HG02885 (cell line): Measurements from ENCODE around the gene OSBPL3.

ENCODE experiments used
- ATAC-seq: cut with Tn5 transposase; IDR thresholded peaks from one replicate; pipeline ENCODE4 v1.9.1; 2021; ENCODE audit warnings: mild to moderate bottlenecking; ENCODE audit not compliant: unreplicated experiment, poor library complexity

Gene OSBPL3

DNA sequence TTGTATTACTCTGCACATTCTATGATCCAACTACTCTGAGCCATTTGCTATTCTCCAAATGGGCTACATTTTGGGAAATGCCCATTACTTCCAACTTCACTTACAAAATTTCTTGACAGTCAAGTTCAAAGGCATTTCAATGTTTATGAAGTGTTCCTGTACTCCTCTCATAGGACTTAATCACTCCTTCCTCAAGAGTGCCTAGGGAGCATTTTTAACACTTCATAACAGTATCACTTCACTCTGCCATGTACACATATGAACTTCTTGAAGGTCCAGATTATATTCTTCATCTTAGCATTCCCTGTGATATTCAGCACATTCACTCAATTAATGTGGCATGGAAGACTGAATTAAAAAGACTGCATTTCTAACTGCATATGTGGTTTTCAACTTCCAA is 21.6 kb downstream of the OSBPL3 start:
- ATAC-seq, result no peak

DNA sequence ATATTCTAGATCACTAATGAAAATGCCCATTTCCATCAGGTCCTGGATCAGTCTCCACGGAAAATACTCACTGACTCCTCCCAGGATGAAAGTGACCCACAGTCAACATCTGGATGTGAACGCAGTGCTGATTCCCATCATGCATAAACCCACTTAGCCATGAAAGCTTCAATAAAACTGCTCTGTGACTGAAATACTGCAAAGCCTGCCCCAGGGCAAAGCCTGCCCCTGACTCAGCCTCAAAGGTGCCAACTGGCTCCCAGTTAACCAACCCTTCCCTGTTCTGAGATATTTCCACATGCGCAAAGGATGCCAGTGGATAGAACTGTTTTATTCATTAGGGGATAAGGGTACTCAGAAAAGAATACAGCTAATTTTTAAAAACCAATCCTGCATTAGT is 24.0 kb downstream of the OSBPL3 start:
- no peak for ATAC-seq

DNA sequence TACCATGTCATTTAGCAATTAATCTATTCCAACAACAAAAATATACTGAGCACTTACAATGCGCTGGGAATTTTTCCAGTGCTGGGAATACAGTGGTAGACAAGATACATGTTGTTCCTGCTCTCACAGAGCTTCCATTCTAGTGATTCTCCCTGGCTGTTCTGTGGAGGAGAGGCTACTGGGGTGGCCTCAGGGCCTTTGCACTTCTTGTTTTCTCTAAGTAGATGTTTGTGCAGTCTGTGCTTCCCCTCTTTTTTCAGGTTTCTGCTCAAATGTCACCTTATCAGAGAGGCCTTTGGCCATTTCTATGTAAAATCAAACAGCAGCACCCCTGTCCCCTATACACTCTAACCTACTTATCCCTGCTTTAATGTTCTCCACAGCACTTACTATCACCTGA is 24.7 kb downstream of the OSBPL3 start:
- ATAC-seq, result no peak

DNA sequence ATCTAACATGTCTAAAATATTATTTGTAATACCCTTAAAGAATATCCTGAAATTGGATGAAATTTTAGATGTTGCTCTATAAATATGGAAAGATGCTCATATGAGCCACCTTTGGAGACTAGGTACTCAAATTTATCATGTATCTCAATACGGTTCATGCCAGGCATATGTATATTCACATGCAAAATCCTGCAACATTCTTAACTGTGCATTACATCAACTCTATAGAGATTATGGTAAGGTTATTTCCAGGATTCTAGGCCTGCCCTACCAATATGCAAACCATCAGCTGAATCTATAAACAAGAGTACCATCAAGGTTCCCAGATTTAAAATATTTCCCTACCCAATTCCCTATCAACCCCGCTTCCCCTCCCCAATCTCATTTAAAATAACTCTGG is 27.5 kb downstream of the OSBPL3 start:
- no peak for ATAC-seq

DNA sequence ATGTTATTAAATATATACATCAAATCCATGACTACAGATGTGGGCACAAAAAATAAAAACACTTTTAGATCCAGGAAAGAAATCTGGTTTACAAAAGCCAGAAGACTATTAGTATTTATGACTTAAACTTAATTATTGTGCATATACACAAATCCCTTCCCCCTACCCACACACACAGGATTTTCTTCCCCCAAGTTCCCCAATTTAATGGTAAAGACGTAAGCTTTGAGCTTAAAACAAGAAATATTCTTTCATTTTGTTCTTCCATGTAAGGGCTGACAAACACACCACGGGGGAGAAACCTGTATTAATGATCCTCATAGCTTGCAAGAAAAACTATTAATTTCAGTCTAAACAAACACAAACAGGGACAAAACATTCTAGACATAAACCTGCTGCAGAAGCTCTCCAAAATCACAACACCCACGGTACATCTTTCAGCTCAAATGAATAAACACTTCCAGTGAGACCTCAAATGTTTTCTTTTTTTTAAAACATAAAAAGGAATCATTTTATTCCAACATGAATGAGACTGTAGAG is 28.5 kb downstream of the OSBPL3 start:
- no peak for ATAC-seq

DNA sequence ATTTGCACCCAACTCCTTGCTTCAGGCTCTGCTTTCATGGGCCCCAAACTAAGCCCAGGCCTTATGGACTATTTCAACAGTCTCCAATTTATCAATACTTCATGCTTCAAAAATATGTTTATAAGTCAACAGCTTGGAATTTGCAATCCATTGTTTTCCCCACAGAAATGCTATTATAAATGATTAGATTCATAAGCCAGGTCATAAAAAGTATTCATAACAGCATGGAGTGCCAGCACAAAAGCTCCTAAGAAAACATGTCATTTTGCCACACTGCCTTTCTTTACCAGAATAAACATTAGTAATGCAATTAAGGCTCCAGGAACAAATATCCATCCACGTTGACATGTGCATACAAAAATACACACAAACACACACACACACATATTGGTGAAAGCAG is 30.1 kb downstream of the OSBPL3 start:
- ATAC-seq, result no peak

DNA sequence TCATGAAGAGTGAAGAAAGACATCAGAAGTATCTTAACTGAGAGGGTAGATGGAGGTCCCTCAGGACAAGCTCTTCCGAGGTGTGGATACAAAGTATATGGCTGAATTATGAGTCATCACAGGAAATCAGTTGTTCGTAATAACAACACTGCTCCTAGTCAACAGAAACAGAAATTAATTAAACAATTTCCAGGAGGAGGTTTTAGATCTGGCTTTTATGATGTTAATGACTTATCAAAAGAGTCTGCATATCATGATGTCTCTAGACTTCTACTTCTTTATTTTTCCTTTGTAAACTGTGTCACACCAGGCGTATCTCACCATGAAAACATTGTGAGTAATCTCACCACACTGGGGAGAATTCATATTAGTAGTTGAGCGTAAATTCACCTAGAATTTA is 31.2 kb downstream of the OSBPL3 start:
- ATAC-seq, result no peak

DNA sequence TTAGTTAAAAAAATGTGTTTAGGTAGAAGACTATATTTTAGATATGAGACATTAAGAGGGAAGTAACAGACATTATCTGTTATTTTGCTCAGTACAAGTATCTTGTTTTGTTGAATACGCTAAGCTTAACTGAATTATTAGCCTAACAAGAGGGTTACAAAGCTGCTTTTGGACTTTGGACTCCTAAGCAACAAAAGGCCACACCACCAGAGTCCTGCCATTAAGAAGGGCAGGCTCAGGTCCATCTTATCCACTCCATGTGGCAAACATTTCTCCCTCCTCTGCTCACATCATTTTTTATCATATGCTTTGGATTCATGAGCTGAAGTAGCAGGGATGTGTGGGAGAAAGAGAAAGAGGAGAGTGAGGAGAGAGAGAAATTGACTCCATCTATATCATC is 33.5 kb downstream of the OSBPL3 start:
- ATAC-seq, result no peak

DNA sequence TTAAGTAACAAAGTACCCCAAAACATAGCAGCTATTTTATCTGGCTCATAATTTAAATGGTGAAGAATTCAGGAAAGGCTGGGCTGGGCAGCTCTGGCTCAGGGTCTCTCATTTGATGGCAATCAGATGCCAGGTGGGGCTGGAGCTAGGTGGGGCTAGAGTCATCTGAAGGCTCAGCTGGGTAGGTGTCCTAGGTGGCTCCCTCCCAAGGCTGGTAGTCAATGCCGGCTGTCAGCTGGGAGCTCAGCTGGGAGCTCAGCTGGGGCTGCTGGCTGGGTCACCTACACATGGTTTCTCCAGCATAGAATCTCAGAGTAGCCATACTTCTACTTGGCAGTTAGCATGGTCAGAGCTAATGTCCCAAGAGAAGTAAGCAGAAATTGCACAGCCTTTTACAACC is 34.1 kb downstream of the OSBPL3 start:
- ATAC-seq, result no peak

DNA sequence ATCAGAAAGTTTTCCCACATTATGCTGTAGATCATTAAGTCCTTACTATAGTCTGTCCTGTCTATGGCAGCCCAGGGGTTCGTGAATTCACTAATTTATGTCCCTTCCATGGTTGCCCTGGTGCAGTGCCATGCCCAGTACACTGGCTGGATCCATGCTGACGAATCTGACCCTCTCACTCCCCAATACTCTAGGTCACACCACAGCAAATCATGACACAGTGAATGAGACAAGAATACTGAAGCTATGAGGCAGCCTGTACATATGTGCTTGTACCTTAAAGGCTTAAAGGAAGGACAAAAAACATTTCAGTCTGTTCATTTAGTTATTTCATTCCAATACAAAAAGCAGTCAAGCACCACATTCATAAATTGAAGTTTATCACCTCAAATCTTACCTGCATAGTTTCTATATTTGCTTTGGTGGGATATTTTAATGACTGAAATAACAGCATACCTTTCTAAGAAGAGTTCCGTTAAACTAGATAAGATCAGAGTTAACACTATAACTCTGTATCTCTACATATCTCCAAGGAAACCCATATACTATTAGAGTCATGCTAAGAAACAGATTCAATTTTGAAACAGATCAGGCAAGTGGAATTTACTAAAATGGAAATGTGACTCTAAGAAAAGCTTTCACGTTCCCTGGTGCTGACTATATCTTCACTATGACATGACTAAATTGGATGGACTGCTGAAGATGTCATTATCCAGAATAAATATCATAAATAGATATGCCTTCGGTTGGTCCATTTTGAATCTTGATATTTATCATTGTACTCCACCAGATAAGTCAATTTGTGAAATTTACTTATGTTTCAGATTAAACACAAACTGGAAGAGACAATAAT is 36.7 kb downstream of the OSBPL3 start:
- ATAC-seq, result no peak

DNA sequence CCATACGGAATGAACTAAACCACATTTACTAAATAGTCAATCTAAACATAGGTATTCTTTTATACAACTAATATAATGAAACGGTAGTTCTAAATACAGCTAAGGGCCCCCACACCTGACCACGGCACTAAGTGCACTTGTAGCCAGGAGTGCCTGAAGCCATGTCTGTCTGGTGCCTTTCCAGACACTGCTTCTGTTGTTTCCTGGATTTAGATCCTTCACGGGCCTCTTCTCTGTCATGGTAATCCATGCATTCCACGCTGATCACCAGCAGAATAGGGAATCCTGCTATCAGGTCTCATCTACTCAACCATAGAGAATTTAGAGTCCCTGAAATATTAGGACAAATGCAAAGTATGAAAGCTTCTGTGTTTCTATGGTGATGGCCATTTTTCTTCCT is 37.8 kb downstream of the OSBPL3 start:
- ATAC-seq, result no peak

DNA sequence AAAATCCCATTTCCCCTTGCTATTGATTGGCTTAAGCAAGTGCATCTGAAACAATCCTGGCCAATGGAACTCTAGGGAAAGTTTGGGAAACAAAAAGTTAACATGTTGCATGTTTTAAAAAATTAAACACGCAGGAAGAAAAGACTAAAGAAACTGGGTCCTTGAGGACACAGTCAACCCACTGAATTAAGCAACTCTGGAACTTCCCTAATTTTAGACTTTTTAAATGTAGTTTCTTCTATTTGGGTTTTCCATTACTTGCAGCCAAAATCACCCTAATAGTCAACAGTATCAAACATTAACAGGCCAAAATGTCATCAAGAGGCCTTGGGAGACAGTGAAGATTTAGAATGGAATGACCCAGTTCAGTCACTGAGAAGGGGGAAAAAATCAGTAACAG is 40.6 kb downstream of the OSBPL3 start:
- ATAC-seq, result no peak

DNA sequence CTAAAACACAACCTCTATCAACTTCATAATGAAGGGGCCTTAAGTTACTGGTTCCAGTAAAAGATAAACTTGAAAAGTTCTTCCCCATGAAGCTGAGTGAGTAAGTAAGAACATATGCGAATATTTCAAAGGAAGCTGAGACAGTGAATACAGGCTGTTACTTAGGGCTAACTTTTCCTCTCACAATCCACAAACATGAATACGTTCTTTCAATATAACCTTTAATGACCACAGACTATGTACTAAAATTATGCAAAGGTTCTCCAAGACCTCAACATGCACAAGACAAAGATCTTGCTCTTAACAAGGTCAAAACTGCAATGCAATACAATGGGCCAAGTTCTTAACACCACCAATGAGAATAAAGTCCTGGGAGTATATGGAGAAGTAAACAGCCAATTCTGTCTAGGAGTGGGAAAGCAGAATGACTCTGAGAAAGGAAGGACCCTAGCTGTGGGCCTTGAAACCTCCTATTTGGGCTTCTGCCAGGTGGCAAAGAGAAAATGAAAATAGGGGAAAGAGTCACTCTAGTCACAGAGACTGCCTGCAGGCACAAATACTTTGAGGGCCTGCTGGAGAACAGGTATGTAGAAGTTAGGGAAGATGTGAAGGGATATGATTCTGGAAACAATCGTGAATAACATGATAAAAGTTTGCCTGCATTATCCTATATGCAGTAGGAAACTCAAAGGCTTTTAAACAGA is 43.7 kb downstream of the OSBPL3 start:
- peak; percentile 50 for ATAC-seq

DNA sequence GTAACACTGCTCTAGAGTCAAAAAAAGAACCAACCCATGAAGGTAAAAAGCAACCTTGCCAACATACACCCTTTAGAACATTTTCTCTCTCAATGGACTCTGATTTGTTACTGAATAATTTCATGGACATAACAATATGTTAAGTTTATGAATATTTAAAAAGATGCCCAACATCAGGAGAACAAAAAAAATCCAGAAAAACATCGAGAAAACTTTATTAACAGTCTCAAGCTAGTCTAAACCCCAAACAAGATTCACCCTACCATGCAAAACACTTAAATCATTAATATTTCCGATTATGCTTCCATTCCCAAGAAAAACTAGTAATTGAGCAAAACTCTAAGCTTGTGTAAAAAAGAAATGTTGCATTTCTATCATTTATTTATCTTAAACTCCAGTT is 46.7 kb downstream of the OSBPL3 start:
- no peak for ATAC-seq

DNA sequence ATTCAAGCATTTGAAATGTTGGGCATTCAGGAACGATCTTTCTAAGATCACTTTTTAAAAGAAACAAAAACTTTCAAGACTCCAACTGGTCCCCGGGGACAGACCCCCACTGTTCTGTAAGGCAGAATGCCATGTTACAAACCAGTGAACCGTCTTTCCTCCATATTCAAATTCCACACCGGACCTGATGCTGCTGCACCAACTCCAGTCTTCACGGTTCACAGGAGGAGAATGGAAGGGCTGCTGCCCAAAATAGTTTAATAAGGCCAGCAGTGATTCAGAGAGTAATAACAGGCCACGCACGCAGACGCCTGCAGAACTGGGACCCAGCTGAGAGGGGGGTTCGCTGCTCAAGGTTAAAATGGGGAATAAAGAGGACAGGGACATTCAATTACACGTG is 47.2 kb downstream of the OSBPL3 start:
- ATAC-seq, result no peak

DNA sequence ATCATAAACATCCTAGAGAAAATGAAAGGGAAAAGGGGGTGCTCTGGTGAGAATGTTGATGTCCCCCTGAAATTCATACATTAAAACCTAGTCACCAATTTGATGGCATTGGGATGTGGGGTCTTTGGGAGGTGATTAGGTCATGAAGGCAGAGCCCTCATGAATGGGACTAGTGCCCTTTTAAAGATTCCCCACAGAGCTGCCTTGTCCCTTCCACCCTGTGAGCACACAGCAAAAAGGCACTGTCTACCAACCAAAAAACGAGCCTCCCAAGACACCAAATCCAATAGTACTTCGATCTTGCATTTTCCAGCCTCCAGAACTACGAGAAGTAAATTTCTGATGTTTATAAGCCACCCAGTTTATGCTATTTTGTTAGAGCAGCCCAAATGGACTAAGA is 47.6 kb downstream of the OSBPL3 start:
- no peak for ATAC-seq

DNA sequence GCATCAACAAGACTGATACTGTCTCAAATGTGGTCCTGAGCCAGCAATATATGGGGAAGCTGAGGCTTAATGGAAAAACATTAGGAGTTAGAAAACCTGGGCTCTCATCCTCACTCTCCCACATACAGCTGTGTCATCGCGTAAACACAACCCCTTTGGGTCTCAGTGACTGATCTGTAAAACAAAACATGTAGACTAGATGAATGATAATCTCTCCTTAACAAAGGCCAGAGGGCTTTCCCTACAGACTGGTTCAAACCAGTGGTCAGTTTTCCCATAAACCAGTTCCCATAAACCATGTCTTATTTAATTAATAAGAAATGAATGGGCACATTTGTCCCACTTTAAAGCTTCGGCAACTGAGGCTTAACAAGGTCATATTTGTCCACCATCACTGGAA is 48.1 kb downstream of the OSBPL3 start:
- no peak for ATAC-seq

DNA sequence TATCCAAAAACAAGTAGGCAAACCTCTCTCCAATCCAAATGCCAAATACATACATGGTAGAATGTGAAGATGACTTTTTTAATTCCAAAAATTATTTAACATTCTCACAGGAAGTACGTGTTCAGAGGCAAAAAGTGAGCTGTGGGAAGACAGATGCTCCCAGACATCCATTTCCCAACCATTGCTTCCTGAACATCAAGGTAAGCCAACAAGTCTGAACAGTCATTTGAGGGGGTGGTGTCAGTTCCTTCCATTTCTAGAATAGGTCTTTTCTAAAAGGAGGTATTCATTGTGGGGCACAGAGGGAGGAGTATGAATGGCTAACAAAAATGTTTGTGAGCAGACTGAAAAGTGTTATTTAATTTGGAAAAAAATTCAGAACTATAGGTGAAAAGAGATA is 49.1 kb downstream of the OSBPL3 start:
- ATAC-seq, result no peak

DNA sequence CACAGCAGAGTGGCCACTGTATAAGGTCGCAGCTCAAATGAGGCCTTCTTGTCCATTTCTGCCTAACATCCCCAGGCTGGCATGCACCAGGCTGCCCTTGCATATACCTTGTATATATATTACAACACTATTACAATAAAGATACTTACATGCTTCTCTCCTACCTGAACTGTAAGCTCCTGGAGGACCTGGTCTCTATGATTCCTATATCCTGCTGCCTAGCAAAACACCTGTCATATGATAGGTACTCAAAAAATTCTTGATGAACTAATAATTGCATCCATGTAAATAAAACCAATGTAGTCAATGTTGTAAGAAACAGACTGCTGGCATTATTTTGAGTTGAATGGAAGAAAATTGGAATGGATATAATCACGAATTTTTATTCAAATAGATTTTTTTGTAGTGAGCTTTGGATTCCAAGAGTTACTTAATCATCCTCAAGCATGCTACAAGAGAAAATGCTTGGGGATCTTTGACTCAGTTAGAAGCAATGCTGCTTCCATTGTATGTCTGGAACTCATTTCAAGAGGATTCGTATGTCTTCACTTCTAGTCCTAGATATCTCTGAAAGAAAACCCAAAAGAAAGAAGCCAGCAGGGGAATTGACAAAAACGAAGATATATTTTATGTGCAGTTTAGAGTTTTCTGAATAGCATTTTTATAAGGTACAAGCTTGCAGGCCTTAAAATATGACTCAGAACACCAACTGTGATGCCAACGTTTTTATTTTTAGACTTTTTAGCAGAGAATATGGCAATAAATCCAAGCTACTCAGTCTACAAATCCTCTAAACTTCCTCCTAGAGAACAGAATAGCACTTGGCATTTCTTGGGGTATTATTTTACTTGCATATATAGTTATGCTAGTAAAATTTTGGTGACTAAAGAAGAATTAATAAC is 53.1 kb downstream of the OSBPL3 start:
- no peak for ATAC-seq

DNA sequence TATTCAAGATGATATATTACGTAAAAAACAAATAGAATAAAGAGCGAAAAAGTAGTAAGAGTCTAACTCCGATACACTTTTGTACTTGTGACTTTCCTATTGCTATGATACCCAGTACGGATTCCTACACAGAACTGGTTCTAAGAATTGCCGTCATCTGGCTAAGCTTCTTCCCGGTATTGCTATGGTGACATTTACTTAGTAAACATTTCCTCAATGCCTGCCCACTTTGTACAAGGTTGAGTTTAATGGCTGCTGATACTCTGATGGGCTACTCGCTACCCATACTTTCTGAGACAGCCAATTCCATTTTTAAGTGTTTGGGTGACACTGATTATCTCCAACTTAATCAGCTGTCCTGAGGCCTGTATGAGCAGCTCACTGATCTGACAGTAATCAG is 55.6 kb downstream of the OSBPL3 start:
- no peak for ATAC-seq
